Measurements from ENCODE around the gene LNP1. TPM values are rescaled to one million over a fixed set of nuclear protein-coding genes. Genes with fewer than 3 reads are reported as not detected.
A peak's percentile ranks its signal among the peaks of the same experiment; 100 is the strongest.

Gene LNP1
- total RNA-seq, 1 experiment from 2014 or later = 1.8 TPM

DNA sequence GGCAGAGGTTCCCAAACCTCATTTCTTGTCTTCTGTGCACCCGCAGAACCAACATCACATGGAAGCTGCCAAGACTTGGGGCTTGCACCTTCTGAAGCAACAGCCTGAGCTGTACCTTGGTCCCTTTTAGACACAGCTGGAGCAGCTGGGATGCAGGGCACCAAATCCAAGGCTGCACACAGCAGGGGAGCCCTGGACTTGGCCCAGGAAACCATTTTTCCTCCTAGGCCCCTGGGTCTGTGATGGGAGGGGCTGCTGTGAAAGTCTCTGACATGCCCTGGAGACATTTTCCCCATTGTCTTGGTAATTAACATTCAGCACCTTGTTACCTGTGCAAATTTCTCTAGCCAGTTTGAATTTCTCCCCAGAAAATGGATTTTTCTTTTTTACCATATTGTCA lies 57.5 kb downstream of the LNP1 start:
- no TSS peak for BruUV-seq (replicated peaks)
- DNase-seq (ENCODE audit: low read depth, low spot score) (no peak), ATAC-seq (no peak)
- Histone ChIP-seq H3K27ac (ENCODE audit: low read length) (no peak overlapping the region), H3K4me1 (ENCODE audit: control insufficient read depth, insufficient read depth, low read length) (no peaks in the 10 kb centered on the region), H3K27me3 (ENCODE audit: control insufficient read depth, insufficient read depth, low read length) (peaks cover 3% of the 10 kb centered on the region), H3K9me3 (ENCODE audit: control insufficient read depth, insufficient read depth, low read depth, low read length) (no peaks in the 10 kb centered on the region), H3K4me3 (ENCODE audit: low read depth in 2 of 2, low read length in 2 of 2) (no peak overlapping the region), H3K36me3 (ENCODE audit: control insufficient read depth, insufficient read depth, low read length) (no peaks in the 10 kb centered on the region)
- TF ChIP-seq TCF7L2 (IDR thresholded peaks at IDR 0.05; ENCODE audit: low read depth, low read length) = no peak
- no peak for TF ChIP-seq SIN3A (IDR thresholded peaks at IDR 0.05; ENCODE audit: borderline replicate concordance, insufficient read depth, low read depth, low read length)
- no peak for TF ChIP-seq POLR2AphosphoS5 (IDR thresholded peaks at IDR 0.05; ENCODE audit: low read depth, low read length)
- TF ChIP-seq, protein P1, sequence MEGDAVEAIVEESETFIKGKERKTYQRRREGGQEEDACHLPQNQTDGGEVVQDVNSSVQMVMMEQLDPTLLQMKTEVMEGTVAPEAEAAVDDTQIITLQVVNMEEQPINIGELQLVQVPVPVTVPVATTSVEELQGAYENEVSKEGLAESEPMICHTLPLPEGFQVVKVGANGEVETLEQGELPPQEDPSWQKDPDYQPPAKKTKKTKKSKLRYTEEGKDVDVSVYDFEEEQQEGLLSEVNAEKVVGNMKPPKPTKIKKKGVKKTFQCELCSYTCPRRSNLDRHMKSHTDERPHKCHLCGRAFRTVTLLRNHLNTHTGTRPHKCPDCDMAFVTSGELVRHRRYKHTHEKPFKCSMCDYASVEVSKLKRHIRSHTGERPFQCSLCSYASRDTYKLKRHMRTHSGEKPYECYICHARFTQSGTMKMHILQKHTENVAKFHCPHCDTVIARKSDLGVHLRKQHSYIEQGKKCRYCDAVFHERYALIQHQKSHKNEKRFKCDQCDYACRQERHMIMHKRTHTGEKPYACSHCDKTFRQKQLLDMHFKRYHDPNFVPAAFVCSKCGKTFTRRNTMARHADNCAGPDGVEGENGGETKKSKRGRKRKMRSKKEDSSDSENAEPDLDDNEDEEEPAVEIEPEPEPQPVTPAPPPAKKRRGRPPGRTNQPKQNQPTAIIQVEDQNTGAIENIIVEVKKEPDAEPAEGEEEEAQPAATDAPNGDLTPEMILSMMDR (IDR thresholded peaks at IDR 0.05) = no peak
- TF ChIP-seq, protein P2, sequence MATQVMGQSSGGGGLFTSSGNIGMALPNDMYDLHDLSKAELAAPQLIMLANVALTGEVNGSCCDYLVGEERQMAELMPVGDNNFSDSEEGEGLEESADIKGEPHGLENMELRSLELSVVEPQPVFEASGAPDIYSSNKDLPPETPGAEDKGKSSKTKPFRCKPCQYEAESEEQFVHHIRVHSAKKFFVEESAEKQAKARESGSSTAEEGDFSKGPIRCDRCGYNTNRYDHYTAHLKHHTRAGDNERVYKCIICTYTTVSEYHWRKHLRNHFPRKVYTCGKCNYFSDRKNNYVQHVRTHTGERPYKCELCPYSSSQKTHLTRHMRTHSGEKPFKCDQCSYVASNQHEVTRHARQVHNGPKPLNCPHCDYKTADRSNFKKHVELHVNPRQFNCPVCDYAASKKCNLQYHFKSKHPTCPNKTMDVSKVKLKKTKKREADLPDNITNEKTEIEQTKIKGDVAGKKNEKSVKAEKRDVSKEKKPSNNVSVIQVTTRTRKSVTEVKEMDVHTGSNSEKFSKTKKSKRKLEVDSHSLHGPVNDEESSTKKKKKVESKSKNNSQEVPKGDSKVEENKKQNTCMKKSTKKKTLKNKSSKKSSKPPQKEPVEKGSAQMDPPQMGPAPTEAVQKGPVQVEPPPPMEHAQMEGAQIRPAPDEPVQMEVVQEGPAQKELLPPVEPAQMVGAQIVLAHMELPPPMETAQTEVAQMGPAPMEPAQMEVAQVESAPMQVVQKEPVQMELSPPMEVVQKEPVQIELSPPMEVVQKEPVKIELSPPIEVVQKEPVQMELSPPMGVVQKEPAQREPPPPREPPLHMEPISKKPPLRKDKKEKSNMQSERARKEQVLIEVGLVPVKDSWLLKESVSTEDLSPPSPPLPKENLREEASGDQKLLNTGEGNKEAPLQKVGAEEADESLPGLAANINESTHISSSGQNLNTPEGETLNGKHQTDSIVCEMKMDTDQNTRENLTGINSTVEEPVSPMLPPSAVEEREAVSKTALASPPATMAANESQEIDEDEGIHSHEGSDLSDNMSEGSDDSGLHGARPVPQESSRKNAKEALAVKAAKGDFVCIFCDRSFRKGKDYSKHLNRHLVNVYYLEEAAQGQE (IDR thresholded peaks at IDR 0.05; ENCODE audit: insufficient read depth in 1 of 2, low read depth in 2 of 2, low read length in 1 of 2) = no peak
- in situ Hi-C loops (cut with HindIII; ENCODE audit: low pct_unique_long_range_greater_than_20kb, low sequenced_read_pairs) (no loop called here), intact Hi-C loops (cut with micrococcal nuclease; ENCODE audit: unreplicated experiment) (no loop called here)
- CTCF ChIA-PET = no interaction called here
- POLR2A ChIA-PET = no interaction called here

DNA sequence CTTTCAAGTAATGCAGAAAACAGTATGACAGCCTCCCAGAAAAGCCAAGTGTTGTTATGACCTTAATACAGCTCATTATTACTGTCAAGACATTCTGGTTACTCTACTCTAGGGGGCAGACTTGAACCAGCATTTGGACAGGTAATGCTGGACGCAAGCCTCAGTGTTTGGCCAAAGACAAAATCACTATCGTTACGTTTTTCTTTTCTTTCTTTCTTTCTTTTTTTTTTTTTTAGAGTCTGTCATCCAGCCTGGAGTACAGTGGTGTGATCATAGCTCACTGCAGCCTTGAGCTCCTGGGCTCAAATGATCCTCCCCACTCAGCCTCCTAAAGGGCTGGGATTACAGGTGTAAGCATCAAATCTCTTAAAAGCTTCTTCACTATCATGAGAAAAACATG lies 61.7 kb downstream of the LNP1 start:
- TF ChIP-seq, protein P1 (IDR thresholded peaks at IDR 0.05) = peak; percentile 79
- TF ChIP-seq SIN3A (IDR thresholded peaks at IDR 0.05; ENCODE audit: borderline replicate concordance, insufficient read depth, low read depth, low read length) = no peak
- Histone ChIP-seq H3K27me3 (ENCODE audit: control insufficient read depth, insufficient read depth, low read length) (no peaks in the 10 kb centered on the region; the same call in 1 of the 2 replicates), H3K27ac (ENCODE audit: low read length) (no peak overlapping the region), H3K4me3 (ENCODE audit: low read depth in 2 of 2, low read length in 2 of 2) (no peak overlapping the region), H3K36me3 (ENCODE audit: control insufficient read depth, insufficient read depth, low read length) (no peaks in the 10 kb centered on the region), H3K4me1 (ENCODE audit: control insufficient read depth, insufficient read depth, low read length) (no peaks in the 10 kb centered on the region), H3K9me3 (ENCODE audit: control insufficient read depth, insufficient read depth, low read depth, low read length) (no peaks in the 10 kb centered on the region)
- BruUV-seq (replicated peaks) = no TSS peak
- peak; percentile 92 for ATAC-seq
- CTCF ChIA-PET = interaction anchor here (0.5 to 2.0 kb wide), 29 partner anchors 12 to 1169 kb away, joined by 3 to 18 read pairs (median 4); partner anchors contain the start of genes TFG and TMEM45A
- POLR2A ChIA-PET = no interaction called here
- DNase-seq (ENCODE audit: low read depth, low spot score) = peak; percentile 30
- intact Hi-C loops (cut with micrococcal nuclease; ENCODE audit: unreplicated experiment) = loop anchor here (1.0 kb wide), 1 partner anchor 127 kb away; no protein-coding TSS in a partner anchor
- in situ Hi-C loops (cut with HindIII; ENCODE audit: low pct_unique_long_range_greater_than_20kb, low sequenced_read_pairs) = no loop called here
